ENCODE data around the gene SMC5. TPM values are rescaled to one million over a fixed set of nuclear protein-coding genes. Genes with fewer than 3 reads are reported as not detected.
"Not testable (repeated sequence)": the region's sequence is repeated elsewhere in the genome, so short reads cannot be mapped to it uniquely, and the experiment has no call there.

The SMC5 gene
- total RNA-seq, 4 donors from 2014 or later: 15.1 to 26.7 (median 19.1) TPM

GRCh38 chr9:70228118-70228517, 30.7 kb upstream of the SMC5 start:
- no peak for DNase-seq (ENCODE audit: low spot score in 2 of 2)
- WGBS, 2 donors: 54 to 62% methylated on average over 2 of the region's 2 CpGs
- H3K4me3 ChIP-seq (ENCODE audit: low read depth, poor library complexity, severe bottlenecking): no peak overlapping the region
- intact Hi-C loops (cut with DNase I; ENCODE audit: low total_unique reads): no loop called here
- TF ChIP-seq POLR2A (IDR thresholded peaks at IDR 0.05): no peak
- no peak for TF ChIP-seq CTCF (IDR thresholded peaks at IDR 0.05)

DNA sequence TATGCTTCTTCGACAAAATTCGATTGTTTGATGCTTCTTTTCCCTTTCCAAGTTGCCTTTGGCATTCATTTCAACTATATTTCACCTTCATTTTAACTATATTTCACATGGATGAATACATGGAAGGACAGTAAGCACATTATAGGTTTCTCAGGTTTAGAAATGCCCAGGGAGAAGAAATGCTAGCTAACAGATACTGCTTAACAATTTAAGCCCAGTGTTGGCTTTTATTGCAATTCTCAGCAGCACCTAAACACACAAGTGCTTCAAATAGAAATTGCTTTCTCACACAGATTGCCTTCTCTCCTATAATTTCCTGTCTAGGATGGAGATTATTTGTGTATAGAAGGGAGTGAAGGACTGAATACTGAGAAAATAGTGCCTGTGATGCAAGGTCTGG, 30.2 kb upstream of the SMC5 start:
- WGBS, 2 donors: 53% methylated on average over 2 of the region's 2 CpGs

GRCh38 chr9:70229026-70229425, 29.8 kb upstream of the SMC5 start:
- WGBS, 2 donors: 61 to 73% methylated on average over 4 of the region's 4 CpGs
- DNase-seq (ENCODE audit: low spot score in 2 of 2): no peak
- TF ChIP-seq CTCF (IDR thresholded peaks at IDR 0.05) (no peak), POLR2A (IDR thresholded peaks at IDR 0.05) (no peak)
- H3K4me3 ChIP-seq (ENCODE audit: low read depth, poor library complexity, severe bottlenecking): no peak overlapping the region
- intact Hi-C loops (cut with DNase I; ENCODE audit: low total_unique reads): no loop called here

More for the DNA sequence above, 30.2 kb upstream of the SMC5 start:
- TF ChIP-seq CTCF (IDR thresholded peaks at IDR 0.05) (no peak), POLR2A (IDR thresholded peaks at IDR 0.05) (no peak)
- intact Hi-C loops (cut with DNase I; ENCODE audit: low total_unique reads): no loop called here
- no peak overlapping the region for H3K4me3 ChIP-seq (ENCODE audit: low read depth, poor library complexity, severe bottlenecking)
- DNase-seq (ENCODE audit: low spot score in 2 of 2): no peak

DNA sequence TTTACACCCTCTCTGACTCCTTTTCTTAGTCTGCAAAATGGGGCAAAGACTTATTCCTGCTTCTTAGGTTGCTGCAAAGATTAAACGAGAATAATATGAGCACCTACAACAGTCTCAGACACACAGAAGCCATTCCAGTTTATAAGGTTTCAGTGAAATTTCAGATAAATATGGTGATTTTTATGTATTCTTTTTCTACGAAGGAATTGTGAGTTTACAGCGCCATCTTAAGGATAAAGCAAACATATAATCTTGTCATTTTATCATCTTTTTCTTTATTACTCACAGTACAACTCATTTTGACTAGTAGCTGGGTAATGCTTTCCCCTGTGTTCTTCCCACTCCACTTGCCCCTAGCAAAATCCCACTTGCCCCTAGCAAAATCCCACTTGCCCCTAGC, 29.2 kb upstream of the SMC5 start:
- TF ChIP-seq POLR2A (IDR thresholded peaks at IDR 0.05) (no peak), CTCF (IDR thresholded peaks at IDR 0.05) (no peak)
- intact Hi-C loops (cut with DNase I; ENCODE audit: low total_unique reads): no loop called here
- 52 to 57% methylated on average over 3 of the region's 3 CpGs for WGBS, 2 donors
- no peak overlapping the region for H3K4me3 ChIP-seq (ENCODE audit: low read depth, poor library complexity, severe bottlenecking)
- no peak for DNase-seq (ENCODE audit: low spot score in 2 of 2)

DNA sequence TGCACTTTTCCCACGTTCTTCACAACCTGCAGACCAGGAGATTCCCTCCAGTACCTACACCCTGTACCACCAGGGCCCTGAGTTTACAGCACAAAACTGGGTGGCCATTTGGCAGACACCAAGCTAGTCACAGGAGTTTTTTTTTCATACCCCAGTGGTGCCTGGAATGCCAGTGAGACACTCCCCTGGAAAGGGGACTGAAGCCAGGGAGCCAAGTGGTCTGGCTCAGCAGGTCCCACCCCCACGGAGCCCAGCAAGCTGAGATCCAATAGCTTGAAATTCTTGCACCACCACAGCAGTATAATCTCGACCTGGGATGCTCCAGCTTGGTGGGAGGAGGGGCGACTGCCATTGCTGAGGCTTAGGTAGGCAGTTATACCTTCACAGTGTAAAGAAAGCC, 26.3 kb upstream of the SMC5 start:
- 39 to 46% methylated on average over 4 of the region's 4 CpGs for WGBS, 2 donors
- intact Hi-C loops (cut with DNase I; ENCODE audit: low total_unique reads): no loop called here

DNA sequence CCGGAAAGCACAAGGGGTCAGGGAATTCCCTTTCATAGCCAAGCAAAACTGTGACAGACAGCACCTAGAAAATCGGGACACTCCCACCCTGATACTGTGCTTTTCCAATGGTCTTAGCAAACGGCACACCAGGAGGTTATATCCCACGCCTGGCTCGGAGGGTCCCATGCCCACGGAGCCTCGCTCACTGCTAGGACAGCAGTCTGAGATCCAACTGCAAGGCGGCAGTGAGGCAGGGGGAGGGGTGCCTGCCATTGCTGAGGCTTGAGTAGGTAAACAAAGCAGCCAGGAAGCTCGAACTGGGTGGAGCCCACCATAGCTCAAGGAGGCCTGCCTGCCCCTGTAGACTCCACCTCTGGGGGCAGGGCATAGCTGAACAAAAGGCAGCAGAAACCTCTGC, 24.6 kb upstream of the SMC5 start:
- H3K4me3 ChIP-seq (ENCODE audit: low read depth, poor library complexity, severe bottlenecking); intact Hi-C loops (cut with DNase I; ENCODE audit: low total_unique reads): not testable (repeated sequence)
- 86 to 95% methylated on average over 9 of the region's 9 CpGs for WGBS, 2 donors
- peak in 1 of 2 donors; percentile 81 for DNase-seq (ENCODE audit: low spot score in 2 of 2)

More for the DNA sequence above, 26.3 kb upstream of the SMC5 start:
- no peak for TF ChIP-seq CTCF (IDR thresholded peaks at IDR 0.05)
- no peak for TF ChIP-seq POLR2A (IDR thresholded peaks at IDR 0.05)
- no peak for DNase-seq (ENCODE audit: low spot score in 2 of 2)
- H3K4me3 ChIP-seq (ENCODE audit: low read depth, poor library complexity, severe bottlenecking): no peak overlapping the region

GRCh38 chr9:70245952-70246351, 12.8 kb upstream of the SMC5 start:
- DNase-seq (ENCODE audit: low spot score in 2 of 2); H3K4me3 ChIP-seq (ENCODE audit: low read depth, poor library complexity, severe bottlenecking); intact Hi-C loops (cut with DNase I; ENCODE audit: low total_unique reads): not testable (repeated sequence)
- 94 to 95% methylated on average over 1 of the region's 1 CpG for WGBS, 2 donors

Measured in lower leg skin (tissue), 4 donors.